Measurements from ENCODE around the gene ESRRA.

The ESRRA gene

GRCh38 chr11:64352099-64352994 is 47.0 kb downstream of the ESRRA start:
- DNase-seq = peak; percentile 37

GRCh38 chr11:64352995-64353714 is 47.8 kb downstream of the ESRRA start:
- DNase-seq = peak; percentile 51

DNA sequence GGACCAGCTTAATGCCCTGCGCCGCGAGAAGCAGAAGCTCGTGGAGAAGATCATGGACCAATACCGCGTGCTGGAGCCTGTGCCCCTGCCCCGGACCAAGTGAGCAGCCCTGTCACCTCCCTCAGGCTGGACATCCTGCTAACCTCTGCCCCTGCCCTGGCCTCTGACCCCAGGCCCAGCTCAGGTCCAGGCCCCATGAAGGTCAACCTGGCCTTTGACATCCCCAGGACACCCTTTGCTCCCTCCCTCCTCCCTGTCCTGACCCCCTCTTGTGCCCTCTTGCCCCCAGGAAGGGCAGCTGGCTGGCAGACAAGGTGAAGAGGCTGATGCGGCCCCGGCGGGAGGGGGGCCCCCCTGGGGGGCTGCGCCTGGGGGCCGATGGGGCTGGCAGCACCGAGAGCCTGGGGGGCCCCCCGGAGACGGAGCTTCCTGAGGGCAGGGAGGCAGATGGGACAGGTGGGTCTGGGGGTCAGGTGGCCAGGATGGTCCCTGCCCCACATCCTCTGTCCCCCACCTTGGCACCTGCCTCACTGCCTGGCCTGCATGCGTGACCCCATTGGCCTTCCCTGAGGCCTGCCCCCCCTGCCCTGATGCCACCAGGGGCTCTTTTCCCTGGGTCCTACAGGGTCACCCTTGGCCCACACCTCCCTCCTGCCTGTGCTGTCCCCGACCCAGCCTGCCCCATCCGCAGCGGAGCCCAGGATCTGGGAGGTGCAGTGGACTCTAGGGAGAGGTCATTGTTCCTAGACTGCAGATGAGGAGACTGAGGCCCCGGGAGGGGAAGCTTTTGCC is 48.6 kb downstream of the ESRRA start:
- DNase-seq = no peak

DNA sequence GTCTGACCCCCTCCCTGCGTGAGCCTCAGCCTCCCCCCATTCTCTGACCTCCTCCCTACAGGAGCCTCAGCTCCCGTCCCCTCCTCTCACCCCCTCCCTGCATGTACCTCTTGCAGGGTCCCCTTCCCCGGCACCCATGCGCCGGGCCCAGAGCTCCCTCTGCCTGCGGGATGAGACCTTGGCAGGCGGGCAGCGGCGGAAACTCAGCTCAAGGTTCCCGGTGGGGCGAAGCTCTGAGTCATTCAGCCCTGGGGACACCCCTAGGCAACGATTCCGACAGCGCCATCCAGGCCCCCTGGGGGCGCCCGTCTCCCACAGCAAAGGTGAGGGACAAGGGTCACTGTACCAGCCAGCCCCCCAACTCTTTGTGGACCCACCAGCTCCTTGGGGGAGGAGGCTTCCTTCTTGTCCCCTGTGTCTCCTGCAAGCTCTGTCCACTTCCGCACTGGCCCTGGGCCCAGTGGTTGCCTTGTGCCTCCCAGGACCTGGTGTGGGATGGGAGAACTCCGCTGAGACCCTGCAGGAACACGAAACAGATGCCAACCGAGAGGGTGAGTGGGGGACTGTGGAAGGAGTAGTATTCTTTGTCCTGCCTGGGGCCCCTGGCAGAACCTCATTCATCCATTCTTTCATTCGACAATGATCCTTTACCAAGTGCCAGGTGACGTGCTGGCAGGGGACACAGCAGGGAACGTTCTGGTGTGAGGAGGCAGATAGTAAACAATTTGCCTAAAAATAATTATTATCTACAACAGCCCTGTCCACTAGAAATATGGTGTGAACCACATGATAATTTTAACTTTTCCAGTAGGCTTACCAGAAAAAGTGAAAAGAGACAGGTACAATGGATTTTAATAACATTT is 50.0 kb downstream of the ESRRA start:
- DNase-seq = peak; percentile 74

GRCh38 chr11:64356498-64357411 is 51.4 kb downstream of the ESRRA start:
- peak; percentile 15 for DNase-seq

GRCh38 chr11:64357446-64357845 is 52.1 kb downstream of the ESRRA start:
- no peak for DNase-seq

GRCh38 chr11:64357904-64358535 is 52.7 kb downstream of the ESRRA start:
- no peak for DNase-seq

DNA sequence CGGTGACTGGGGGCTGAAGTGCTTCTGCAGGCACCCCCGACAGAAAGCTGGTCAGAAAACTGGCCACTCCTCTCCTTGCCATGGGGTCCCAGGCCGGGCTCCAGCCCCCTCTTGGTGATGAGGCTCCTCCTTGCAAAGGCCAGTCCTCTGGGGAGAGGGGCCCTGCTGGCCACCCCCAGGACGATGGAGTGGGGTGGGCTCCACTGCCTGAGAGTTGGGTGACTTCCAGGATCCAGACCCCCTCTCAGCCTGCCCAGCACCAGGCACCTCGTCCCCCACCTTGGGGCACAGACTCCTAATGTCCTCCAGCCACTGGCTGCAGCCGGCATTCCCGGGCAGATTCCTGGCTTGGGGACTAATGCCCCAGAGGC is 53.2 kb downstream of the ESRRA start:
- no peak for DNase-seq

GRCh38 chr11:64358907-64359711 is 53.8 kb downstream of the ESRRA start, which contains the start of gene RPS6KA4:
Gene RPS6KA4 (plus strand): TSS chr11:64359162. CDS start chr11:64359236, 74 bp downstream.
- peak; percentile 64 for DNase-seq

GRCh38 chr11:64359712-64360445 is 54.6 kb downstream of the ESRRA start:
- no peak for DNase-seq

DNA sequence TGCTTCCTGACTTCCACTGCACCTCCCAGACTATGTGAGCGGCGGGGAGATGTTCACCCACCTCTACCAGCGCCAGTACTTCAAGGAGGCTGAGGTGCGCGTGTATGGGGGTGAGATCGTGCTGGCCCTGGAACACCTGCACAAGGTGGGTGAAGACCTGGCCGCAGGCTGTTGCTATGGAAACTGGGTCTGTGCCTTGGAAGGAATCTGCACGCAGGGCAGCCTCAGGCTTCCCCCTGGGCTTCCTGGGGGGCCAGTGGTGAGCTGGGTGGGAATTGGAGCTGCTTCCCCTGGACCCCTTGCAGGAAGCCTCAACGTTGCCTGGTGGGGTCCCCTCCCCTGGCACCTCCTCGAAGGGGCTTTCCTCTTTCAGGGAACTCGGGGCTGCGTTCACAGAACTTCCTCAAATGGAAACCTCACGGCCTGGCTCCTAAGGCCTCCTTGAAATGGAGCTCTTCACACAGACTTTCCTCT is 55.2 kb downstream of the ESRRA start:
- DNase-seq = peak; percentile 50

DNA sequence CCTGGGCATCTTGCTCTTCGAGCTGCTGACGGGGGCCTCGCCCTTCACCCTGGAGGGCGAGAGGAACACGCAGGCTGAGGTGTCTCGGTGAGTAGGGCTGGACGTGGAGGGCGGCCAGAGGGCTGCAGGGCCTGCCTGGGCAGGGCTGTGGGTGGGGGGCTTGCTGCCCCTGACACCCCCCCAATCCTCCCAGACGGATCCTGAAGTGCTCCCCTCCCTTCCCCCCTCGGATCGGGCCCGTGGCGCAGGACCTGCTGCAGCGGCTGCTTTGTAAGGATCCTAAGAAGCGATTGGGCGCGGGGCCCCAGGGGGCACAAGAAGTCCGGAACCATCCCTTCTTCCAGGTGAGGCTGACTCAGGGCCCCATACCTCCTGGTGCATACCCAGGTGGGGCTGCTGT is 56.3 kb downstream of the ESRRA start:
- DNase-seq = no peak

DNA sequence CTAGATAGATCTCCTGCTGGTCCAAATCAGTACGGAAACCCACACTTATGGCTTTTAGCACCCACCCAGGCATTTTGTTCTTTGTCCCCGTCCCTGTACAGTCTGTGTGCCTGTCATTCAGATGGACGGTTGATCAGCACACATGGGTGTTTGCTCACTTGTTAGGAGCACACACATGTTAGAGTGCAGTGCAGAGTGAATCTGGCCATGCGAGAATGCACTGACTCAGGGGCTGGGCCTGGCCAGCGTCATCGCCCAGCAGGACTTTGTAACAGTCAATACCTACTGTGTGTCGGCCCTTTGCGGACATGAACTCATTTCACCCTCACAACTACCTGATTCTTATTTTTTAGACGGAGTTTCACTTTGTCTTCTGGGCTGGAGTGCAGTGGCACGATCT is 57.0 kb downstream of the ESRRA start:
- DNase-seq = no peak

DNA sequence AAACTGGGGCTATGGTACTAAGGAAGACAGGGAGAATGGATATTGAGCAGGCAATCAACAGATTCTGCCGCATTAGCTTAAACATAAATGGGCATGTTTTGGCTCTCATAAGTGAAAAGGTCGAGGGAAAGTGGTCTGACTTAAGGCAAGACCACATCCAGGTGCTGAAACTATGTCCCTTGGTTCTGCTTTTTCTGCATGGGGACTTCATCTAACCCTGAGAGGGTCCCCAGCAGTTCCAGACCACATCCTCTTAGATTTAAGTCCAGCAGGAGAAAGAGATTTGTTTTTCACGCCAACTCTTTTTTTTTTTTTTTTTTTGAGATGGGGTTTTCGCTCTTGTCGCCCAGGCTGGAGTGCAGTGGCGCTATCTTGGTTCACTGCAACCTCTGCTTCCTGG is 59.1 kb downstream of the ESRRA start:
- no peak for DNase-seq

- no peak for DNase-seq
These were observed 59.6 kb downstream of the ESRRA start for GRCh38 chr11:64364911-64365310.

All from DMS79 treated with DMSO at 0.1 percent for 48 hours (cell line).